Measurements from ENCODE around the gene RANBP9. TPM values are rescaled to one million over a fixed set of nuclear protein-coding genes. Genes with fewer than 3 reads are reported as not detected.

Gene RANBP9
- total RNA-seq, 1 donor from 2014 or later: 32.3 TPM

GRCh38 chr6:13589801-13590200, 121.8 kb downstream of the RANBP9 start:
- no peak for ATAC-seq
- DNase-seq (ENCODE audit: missing footprints): no peak
- intact Hi-C loops (cut with DNase I): no loop called here

- no peak for ATAC-seq
- DNase-seq (ENCODE audit: missing footprints): no peak
- intact Hi-C loops (cut with DNase I): no loop called here
Observed at GRCh38 chr6:13586603-13587542, 124.8 kb downstream of the RANBP9 start.

- intact Hi-C loops (cut with DNase I): no loop called here
- ATAC-seq: no peak
- no peak for DNase-seq (ENCODE audit: missing footprints)
Observed at GRCh38 chr6:13581700-13582229, 129.9 kb downstream of the RANBP9 start.

- no peak for DNase-seq (ENCODE audit: missing footprints)
- ATAC-seq: no peak
- intact Hi-C loops (cut with DNase I): loop anchor here (5.0 kb wide), 4 partner anchors 32 to 248 kb away; partner anchors contain the start of gene RANBP9
Observed at GRCh38 chr6:13579911-13580310, 131.7 kb downstream of the RANBP9 start.

GRCh38 chr6:13577926-13578325, 133.7 kb downstream of the RANBP9 start:
- intact Hi-C loops (cut with DNase I): loop anchor here (5.0 kb wide), 4 partner anchors 34 to 246 kb away; partner anchors contain the start of gene RANBP9
- ATAC-seq: no peak
- DNase-seq (ENCODE audit: missing footprints): no peak

GRCh38 chr6:13576017-13576416, 135.6 kb downstream of the RANBP9 start:
- no peak for ATAC-seq
- DNase-seq (ENCODE audit: missing footprints): no peak
- intact Hi-C loops (cut with DNase I): loop anchor here (5.0 kb wide), 4 partner anchors 36 to 244 kb away; partner anchors contain the start of gene RANBP9

- ATAC-seq: no peak
- intact Hi-C loops (cut with DNase I): loop anchor here (2.0 to 5.0 kb wide), 6 partner anchors 37 to 243 kb away; partner anchors contain the start of genes GFOD1 and RANBP9
- DNase-seq (ENCODE audit: missing footprints): no peak
Observed at GRCh38 chr6:13575377-13575775, 136.3 kb downstream of the RANBP9 start.

GRCh38 chr6:13574571-13575376, 136.9 kb downstream of the RANBP9 start, which contains the start of gene SIRT5:
TSS of gene SIRT5 (plus strand) at chr6:13574601. CDS start at chr6:13584111, 9,510 bp downstream.
- intact Hi-C loops (cut with DNase I): loop anchor here (2.0 to 5.0 kb wide), 6 partner anchors 36 to 242 kb away; partner anchors contain the start of genes GFOD1 and RANBP9
- ATAC-seq (peak; percentile 72), DNase-seq (ENCODE audit: missing footprints) (peak; percentile 90)

GRCh38 chr6:13574149-13574570, 137.5 kb downstream of the RANBP9 start:
- peak; percentile 96 for ATAC-seq
- intact Hi-C loops (cut with DNase I): loop anchor here (2.0 kb wide), 2 partner anchors 35 to 87 kb away; partner anchors contain the start of gene GFOD1
- peak; percentile 96 for DNase-seq (ENCODE audit: missing footprints)

- intact Hi-C loops (cut with DNase I): loop anchor here (2.0 kb wide), 2 partner anchors 35 to 87 kb away; partner anchors contain the start of gene GFOD1
- ATAC-seq (no peak), DNase-seq (ENCODE audit: missing footprints) (no peak)
Observed at GRCh38 chr6:13573669-13574110, 137.9 kb downstream of the RANBP9 start.

GRCh38 chr6:13572951-13573654, 138.5 kb downstream of the RANBP9 start:
- intact Hi-C loops (cut with DNase I): no loop called here
- ATAC-seq: no peak

GRCh38 chr6:13572240-13572639, 139.4 kb downstream of the RANBP9 start:
- intact Hi-C loops (cut with DNase I): no loop called here
- DNase-seq (ENCODE audit: missing footprints) (no peak), ATAC-seq (no peak)

More at GRCh38 chr6:13572951-13573654, 138.5 kb downstream of the RANBP9 start:
- DNase-seq (ENCODE audit: missing footprints): no peak

Other genes starting within 250 kb of the RANBP9 start
- 38.8 TPM for gene GFOD1, start 224.2 kb downstream of the RANBP9 start, total RNA-seq
- 50.8 TPM for gene SIRT5, start 137.2 kb downstream of the RANBP9 start, total RNA-seq
- 50.7 TPM for gene NOL7, start 96.5 kb downstream of the RANBP9 start, total RNA-seq
- 33.9 TPM for gene MCUR1, start 102.7 kb upstream of the RANBP9 start, total RNA-seq
- gene RNF182, start 213.1 kb upstream of the RANBP9 start, total RNA-seq: not detected